HepG2 (cell line): ENCODE measurements around the gene EGFL8. TPM values are rescaled to one million over a fixed set of nuclear protein-coding genes. Genes with fewer than 3 reads are reported as not detected.

ENCODE experiments used
- ADNP ChIP-seq: sonication (generic); formaldehyde crosslinking; IDR thresholded peaks from 2 replicates; pipeline ENCODE4 v1.4.0; 2020; ENCODE audit warnings: missing genetic modification reagents
- ATRX ChIP-seq: sonication (generic); formaldehyde crosslinking; IDR thresholded peaks from 2 replicates; pipeline ENCODE4 v1.4.0; 2020; ENCODE audit warnings: missing genetic modification reagents, borderline replicate concordance
- NFIC ChIP-seq: IDR thresholded peaks from 2 replicates; pipeline ENCODE4 v1.6.1; 2012; ENCODE audit warnings: mild to moderate bottlenecking, low read length, inconsistent platforms
- SMAD9 ChIP-seq: sonication (generic); formaldehyde crosslinking; IDR thresholded peaks from 2 replicates; pipeline ENCODE4 v1.5.1; 2020; ENCODE audit warnings: mild to moderate bottlenecking, missing genetic modification reagents
- ZNF772 ChIP-seq: sonication (generic); formaldehyde crosslinking; IDR thresholded peaks from 2 replicates; pipeline ENCODE4 v1.5.0; 2020; ENCODE audit warnings: mild to moderate bottlenecking, missing genetic modification reagents
- polyA plus RNA-seq, 8 experiments: library from polyadenylated mRNA; depleted of rRNA in 3 of 8; stranded (reverse) in 7 of 8; unstranded in 1 of 8; fragments of >200 nt; fragmentation: Illumina TruSeq in 4 of 8; extraction: Trizol in 4 of 8; gene quantifications; 2 replicates each; pipeline versions ENCODE4 v1.2.1 to v1.2.3, GENCODE V29; 2011 to 2016; ENCODE audit warnings: low read depth in 4 of 8, missing spikeins in 1 of 8, mixed read lengths in 1 of 8; ENCODE audit not compliant: insufficient read depth in 1 of 8
- total RNA-seq, 5 experiments: library from RNA; depleted of rRNA; stranded (reverse); fragments of >200 nt; fragmentation: Illumina TruSeq; extraction: Trizol; gene quantifications; 2 replicates each; pipeline ENCODE4 v1.2.3, GENCODE V29; 2016; ENCODE audit warnings: low read depth in 1 of 5
- TF ChIP-seq, protein P1 (sequence below), 2 experiments: sonication (generic) in 1 of 2; formaldehyde crosslinking in 1 of 2; IDR thresholded peaks; 2 replicates each; pipeline versions ENCODE4 v1.6.1 to v1.9.0; 2014 to 2022; ENCODE audit warnings: antibody characterized with exemption in 1 of 2, borderline replicate concordance in 1 of 2, inconsistent platforms in 1 of 2, low read depth in 1 of 2, missing genetic modification reagents in 1 of 2
- TF ChIP-seq, protein P2 (sequence below): IDR thresholded peaks from 2 replicates; pipeline ENCODE4 v1.4.0; 2020; ENCODE audit warnings: mild to moderate bottlenecking, missing genetic modification reagents
- TF ChIP-seq, protein P3 (sequence below): sonication (generic); formaldehyde crosslinking; IDR thresholded peaks from 2 replicates; pipeline ENCODE4 v1.4.0; 2020; ENCODE audit warnings: missing genetic modification reagents
- TF ChIP-seq, protein P4 (sequence below): sonication (generic); formaldehyde crosslinking; conservative IDR thresholded peaks from 2 replicates; pipeline ENCODE4 v1.8.1; 2023; ENCODE audit warnings: missing genetic modification reagents
- TF ChIP-seq, protein P5 (sequence below): sonication (generic); formaldehyde crosslinking; IDR thresholded peaks from 2 replicates; pipeline ENCODE4 v1.5.0; 2020; ENCODE audit warnings: mild to moderate bottlenecking, missing genetic modification reagents, borderline replicate concordance

Gene EGFL8
- total and polyA plus RNA-seq, 2 of the 13 experiments (the other 11 are each of a cell fraction or from before 2014, with no cell fraction given) = 10.0 to 11.5 TPM

DNA sequence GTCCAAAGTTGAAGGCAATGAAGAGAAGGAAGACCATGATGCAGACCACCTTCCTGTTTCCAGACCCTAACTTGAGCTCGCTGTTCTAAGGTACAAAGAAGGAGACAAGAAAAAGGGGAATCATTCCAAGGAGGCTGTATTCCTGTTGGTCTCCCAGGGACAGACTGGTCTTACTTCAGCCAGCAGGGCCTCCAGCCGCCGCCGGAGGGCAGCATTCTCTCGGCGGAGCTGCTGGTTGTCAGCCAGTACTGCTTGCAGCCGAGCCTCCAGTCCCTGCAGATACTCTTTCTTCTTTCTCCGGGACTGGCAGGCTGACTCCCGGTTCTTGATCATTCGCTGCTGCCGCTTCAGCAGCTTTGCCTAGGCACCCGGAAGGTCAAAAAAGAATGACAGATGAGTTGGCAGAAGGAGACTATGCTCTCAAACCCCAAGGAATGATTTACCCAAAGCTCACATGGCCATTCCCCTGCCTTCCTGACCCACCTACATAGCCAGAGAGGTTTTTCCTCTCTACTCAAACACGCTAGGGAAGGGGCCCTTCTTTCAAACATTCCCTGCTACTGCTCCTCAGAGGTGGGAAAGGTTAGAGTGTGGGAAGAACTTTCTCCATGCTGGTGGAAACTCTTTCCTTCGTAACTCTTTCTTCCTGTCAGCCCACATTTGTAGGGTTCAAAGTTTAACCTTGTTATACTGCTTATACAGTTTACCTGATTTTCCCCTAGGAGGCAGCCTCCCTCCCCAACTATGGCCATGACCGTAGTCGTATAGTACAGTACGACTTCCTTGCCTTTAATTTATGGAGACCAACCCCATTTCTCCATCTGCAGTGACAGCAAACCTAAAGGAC, 45.4 kb upstream of the EGFL8 start (continued):
- TF ChIP-seq, protein P1, sequence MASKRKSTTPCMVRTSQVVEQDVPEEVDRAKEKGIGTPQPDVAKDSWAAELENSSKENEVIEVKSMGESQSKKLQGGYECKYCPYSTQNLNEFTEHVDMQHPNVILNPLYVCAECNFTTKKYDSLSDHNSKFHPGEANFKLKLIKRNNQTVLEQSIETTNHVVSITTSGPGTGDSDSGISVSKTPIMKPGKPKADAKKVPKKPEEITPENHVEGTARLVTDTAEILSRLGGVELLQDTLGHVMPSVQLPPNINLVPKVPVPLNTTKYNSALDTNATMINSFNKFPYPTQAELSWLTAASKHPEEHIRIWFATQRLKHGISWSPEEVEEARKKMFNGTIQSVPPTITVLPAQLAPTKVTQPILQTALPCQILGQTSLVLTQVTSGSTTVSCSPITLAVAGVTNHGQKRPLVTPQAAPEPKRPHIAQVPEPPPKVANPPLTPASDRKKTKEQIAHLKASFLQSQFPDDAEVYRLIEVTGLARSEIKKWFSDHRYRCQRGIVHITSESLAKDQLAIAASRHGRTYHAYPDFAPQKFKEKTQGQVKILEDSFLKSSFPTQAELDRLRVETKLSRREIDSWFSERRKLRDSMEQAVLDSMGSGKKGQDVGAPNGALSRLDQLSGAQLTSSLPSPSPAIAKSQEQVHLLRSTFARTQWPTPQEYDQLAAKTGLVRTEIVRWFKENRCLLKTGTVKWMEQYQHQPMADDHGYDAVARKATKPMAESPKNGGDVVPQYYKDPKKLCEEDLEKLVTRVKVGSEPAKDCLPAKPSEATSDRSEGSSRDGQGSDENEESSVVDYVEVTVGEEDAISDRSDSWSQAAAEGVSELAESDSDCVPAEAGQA (IDR thresholded peaks at IDR 0.05; ENCODE audit: low read depth) = no peak
- TF ChIP-seq, protein P1 (CRISPR knock-in tag; IDR thresholded peaks at IDR 0.05; ENCODE audit: borderline replicate concordance) = peak; percentile 85; the same call in 1 of the 2 replicates
- TF ChIP-seq ZNF772 (CRISPR knock-in tag) = 0 out of 2 replicates have a peak, but pooled peaks have one; percentile 27
- TF ChIP-seq, protein P2, sequence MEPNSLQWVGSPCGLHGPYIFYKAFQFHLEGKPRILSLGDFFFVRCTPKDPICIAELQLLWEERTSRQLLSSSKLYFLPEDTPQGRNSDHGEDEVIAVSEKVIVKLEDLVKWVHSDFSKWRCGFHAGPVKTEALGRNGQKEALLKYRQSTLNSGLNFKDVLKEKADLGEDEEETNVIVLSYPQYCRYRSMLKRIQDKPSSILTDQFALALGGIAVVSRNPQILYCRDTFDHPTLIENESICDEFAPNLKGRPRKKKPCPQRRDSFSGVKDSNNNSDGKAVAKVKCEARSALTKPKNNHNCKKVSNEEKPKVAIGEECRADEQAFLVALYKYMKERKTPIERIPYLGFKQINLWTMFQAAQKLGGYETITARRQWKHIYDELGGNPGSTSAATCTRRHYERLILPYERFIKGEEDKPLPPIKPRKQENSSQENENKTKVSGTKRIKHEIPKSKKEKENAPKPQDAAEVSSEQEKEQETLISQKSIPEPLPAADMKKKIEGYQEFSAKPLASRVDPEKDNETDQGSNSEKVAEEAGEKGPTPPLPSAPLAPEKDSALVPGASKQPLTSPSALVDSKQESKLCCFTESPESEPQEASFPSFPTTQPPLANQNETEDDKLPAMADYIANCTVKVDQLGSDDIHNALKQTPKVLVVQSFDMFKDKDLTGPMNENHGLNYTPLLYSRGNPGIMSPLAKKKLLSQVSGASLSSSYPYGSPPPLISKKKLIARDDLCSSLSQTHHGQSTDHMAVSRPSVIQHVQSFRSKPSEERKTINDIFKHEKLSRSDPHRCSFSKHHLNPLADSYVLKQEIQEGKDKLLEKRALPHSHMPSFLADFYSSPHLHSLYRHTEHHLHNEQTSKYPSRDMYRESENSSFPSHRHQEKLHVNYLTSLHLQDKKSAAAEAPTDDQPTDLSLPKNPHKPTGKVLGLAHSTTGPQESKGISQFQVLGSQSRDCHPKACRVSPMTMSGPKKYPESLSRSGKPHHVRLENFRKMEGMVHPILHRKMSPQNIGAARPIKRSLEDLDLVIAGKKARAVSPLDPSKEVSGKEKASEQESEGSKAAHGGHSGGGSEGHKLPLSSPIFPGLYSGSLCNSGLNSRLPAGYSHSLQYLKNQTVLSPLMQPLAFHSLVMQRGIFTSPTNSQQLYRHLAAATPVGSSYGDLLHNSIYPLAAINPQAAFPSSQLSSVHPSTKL (CRISPR knock-in tag) = peak; percentile 42; the same call in 1 of the 2 replicates
- 0 out of 2 replicates have a peak, but pooled peaks have one; percentile 33 for TF ChIP-seq SMAD9 (CRISPR knock-in tag)
- no peak for TF ChIP-seq NFIC
- TF ChIP-seq ATRX = 0 out of 2 replicates have a peak, but pooled peaks have one; percentile 83
- TF ChIP-seq, protein P3, sequence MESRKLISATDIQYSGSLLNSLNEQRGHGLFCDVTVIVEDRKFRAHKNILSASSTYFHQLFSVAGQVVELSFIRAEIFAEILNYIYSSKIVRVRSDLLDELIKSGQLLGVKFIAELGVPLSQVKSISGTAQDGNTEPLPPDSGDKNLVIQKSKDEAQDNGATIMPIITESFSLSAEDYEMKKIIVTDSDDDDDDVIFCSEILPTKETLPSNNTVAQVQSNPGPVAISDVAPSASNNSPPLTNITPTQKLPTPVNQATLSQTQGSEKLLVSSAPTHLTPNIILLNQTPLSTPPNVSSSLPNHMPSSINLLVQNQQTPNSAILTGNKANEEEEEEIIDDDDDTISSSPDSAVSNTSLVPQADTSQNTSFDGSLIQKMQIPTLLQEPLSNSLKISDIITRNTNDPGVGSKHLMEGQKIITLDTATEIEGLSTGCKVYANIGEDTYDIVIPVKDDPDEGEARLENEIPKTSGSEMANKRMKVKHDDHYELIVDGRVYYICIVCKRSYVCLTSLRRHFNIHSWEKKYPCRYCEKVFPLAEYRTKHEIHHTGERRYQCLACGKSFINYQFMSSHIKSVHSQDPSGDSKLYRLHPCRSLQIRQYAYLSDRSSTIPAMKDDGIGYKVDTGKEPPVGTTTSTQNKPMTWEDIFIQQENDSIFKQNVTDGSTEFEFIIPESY = peak; percentile 13; the same call in 1 of the 2 replicates
- TF ChIP-seq, protein P4, sequence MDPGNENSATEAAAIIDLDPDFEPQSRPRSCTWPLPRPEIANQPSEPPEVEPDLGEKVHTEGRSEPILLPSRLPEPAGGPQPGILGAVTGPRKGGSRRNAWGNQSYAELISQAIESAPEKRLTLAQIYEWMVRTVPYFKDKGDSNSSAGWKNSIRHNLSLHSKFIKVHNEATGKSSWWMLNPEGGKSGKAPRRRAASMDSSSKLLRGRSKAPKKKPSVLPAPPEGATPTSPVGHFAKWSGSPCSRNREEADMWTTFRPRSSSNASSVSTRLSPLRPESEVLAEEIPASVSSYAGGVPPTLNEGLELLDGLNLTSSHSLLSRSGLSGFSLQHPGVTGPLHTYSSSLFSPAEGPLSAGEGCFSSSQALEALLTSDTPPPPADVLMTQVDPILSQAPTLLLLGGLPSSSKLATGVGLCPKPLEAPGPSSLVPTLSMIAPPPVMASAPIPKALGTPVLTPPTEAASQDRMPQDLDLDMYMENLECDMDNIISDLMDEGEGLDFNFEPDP (CRISPR knock-in tag) = no peak
- TF ChIP-seq, protein P5, sequence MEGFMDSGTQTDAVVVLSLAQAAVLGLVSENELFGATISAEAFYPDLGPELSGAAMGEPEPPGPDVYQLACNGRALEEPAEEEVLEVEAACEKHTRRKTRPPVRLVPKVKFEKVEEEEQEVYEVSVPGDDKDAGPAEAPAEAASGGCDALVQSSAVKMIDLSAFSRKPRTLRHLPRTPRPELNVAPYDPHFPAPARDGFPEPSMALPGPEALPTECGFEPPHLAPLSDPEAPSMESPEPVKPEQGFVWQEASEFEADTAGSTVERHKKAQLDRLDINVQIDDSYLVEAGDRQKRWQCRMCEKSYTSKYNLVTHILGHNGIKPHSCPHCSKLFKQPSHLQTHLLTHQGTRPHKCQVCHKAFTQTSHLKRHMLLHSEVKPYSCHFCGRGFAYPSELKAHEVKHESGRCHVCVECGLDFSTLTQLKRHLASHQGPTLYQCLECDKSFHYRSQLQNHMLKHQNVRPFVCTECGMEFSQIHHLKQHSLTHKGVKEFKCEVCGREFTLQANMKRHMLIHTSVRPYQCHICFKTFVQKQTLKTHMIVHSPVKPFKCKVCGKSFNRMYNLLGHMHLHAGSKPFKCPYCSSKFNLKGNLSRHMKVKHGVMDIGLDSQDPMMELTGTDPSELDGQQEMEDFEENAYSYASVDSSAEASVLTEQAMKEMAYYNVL (CRISPR knock-in tag) = peak; percentile 47; the same call in 1 of the 2 replicates
- TF ChIP-seq ADNP = 0 out of 2 replicates have a peak, but pooled peaks have one; percentile 34
